ENCODE results near the gene RIOK1.
A peak's percentile ranks its signal among the peaks of the same experiment; 100 is the strongest.
"Not testable (repeated sequence)": the region's sequence is repeated elsewhere in the genome, so short reads cannot be mapped to it uniquely, and the experiment has no call there.

RIOK1 gene

DNA sequence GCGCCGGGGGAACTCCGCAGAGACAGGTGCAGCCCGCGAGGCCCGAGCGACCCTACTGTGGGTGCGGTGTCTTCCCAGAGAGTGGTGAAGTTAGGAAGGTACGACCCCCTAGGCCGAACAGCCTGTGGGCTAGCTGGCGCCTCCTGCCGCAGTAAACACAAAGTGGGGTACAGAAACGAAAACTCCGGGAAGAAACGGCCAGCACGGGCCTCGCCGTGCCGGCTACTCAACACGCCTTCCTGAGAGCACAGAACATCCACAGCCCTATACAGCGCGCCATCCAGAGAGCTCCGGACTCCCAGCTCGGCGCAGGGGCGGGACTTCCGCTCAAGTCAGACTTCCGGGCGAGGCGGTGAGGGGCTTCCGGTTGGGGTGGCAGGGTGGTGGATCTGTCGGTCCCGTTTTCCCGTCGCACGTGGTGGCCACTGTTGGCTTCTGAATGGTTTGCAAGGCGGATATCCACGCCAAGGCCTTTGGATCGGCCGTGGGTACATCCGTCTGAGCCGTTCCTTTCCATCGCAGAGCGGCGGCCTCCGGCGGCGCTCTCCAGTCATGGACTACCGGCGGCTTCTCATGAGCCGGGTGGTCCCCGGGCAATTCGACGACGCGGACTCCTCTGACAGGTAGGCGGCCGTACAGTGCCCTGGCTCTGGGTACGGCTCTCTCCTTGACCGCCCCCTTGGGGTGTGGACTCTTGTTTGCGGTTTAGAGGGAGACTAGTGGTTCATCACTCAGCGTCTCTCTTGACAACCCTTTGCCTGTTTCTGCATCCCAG, at the start of gene RIOK1, which contains the start of gene CAGE1:
Gene RIOK1 (plus strand): TSS at position 358 of the 775 bp plus-strand sequence. CDS start 195 bp downstream, at position 553.
Gene CAGE1 (minus strand): TSS at position 292 of the 775 bp plus-strand sequence. CDS start 2,569 bp downstream, outside the sequence.
- H3K4me3 Mint-ChIP-seq: peak within 1 kb of the TSS; percentile 96
- H3K9me3 Mint-ChIP-seq: no peaks in the 10 kb centered on the region
- H3K27ac Mint-ChIP-seq: peak within 1 kb of the TSS; percentile 99
- peaks cover 37% of the 10 kb centered on the region for H3K36me3 Mint-ChIP-seq (ENCODE audit: low read depth)
- no peaks in the 10 kb centered on the region for H3K27me3 Mint-ChIP-seq
- DNase-seq (peak; percentile 97), ATAC-seq (peak; percentile 99)
- peaks cover 40% of the 10 kb centered on the region for H3K4me1 Mint-ChIP-seq

DNA sequence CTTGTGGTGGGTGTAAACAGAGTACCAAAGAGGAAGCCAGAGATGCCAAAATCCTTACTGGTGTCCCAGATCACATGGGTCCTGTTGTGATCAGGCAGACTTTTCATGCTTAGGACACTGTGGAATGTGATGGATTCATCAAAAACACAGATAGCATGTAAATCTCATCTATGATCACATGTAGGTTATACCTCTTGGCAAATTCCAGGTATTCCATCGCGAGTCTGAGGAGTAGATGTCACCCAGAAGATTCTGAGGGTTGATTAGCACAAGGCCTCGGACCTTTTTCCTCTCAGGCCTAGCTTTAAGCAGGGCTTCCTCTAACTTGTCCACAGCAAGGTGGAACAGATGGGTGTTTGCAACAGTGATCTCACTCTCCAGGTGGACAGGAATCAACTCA, 48.3 kb upstream of the RIOK1 start:
- no peak for ATAC-seq
- no peaks in the 10 kb centered on the region for H3K36me3 Mint-ChIP-seq (ENCODE audit: low read depth)
- H3K4me3 Mint-ChIP-seq: no peak overlapping the region
- peaks cover 5% of the 10 kb centered on the region for H3K4me1 Mint-ChIP-seq
- H3K27ac Mint-ChIP-seq: no peak overlapping the region
- H3K27me3 Mint-ChIP-seq: no peaks in the 10 kb centered on the region
- DNase-seq: no peak
- H3K9me3 Mint-ChIP-seq: no peaks in the 10 kb centered on the region

DNA sequence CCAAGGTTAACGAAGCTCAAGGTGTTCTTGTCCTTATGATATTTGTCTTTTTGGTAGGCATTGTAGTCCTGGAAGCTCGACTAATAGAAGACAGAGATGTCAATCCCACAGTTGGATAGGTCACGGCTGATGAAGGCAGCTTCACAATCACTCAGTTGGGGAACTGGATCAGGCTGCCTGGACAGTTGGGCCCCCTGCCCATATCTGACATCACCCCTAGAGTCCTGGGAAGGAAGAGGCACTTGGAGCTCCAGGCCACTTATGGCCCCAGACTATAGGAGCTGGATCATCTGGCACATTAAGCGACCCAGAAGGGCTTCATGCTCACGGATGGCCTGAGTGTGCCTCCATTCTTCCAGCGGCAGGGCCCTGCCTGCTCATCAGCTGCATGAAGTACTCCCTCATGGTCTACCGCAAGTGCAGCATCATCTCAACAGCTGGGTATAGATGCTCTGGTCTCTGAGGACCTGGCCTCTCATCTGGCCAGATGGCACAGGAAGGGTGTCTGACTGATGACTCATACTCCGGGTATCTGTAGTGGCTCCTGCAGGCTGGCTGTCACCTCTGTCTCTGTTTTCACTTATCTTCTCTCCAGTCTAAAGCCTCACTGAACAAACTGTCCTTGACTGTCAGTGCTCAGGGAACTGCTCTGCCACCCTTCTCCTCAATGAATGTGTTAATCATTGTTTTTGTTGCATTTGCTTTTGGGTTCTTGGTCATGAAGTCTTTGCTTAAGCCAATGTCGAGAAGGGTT, 47.4 kb upstream of the RIOK1 start:
- H3K27me3 Mint-ChIP-seq: no peaks in the 10 kb centered on the region
- H3K9me3 Mint-ChIP-seq: no peaks in the 10 kb centered on the region
- DNase-seq (no peak), ATAC-seq (peak; percentile 49)
- no peak overlapping the region for H3K27ac Mint-ChIP-seq
- peaks cover 5% of the 10 kb centered on the region for H3K4me1 Mint-ChIP-seq
- no peaks in the 10 kb centered on the region for H3K36me3 Mint-ChIP-seq (ENCODE audit: low read depth)
- no peak overlapping the region for H3K4me3 Mint-ChIP-seq

DNA sequence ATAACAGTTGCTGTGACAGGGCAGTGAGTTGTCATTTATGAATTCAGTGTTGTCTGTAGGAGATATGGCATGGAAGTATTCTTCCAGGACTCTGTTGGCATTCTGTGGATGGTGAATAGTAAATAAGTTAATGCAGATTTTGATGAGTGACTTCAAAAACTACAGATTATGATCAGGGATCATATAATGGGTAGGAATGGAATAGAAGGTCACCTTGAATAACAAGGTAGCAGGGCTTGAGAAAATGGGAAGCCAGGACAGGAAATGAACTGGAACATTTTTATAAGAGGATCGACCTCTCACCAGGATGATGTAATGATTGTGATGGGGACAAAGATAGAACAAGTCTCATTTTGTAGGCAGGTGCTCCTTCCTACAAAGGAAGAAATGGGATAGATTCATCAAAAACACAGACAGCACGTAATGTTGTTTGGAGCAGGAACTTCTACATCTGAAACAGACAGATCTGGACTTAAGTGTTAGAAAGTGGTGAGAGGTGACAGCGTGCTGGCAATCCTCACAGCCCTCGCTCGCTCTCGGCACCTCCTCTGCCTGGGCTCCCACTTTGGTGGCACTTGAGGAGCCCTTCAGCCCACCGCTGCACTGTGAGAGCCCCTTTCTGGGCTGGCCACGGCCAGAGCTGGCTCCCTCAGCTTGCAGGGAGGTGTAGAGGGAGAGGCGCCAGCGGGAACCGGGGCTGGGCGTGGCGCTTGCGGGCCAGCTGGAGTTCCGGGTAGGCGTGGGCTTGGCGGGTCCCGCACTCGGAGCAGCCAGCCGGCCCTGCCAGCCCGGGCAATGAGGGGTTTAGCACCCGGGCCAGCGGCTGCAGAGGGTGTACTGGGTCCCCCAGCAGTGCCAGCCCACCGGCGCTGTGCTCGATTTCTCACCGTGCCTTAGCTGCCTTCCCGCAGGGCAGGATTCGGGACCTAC, 45.8 kb upstream of the RIOK1 start:
- H3K9me3 Mint-ChIP-seq: no peaks in the 10 kb centered on the region
- no peaks in the 10 kb centered on the region for H3K27me3 Mint-ChIP-seq
- no peaks in the 10 kb centered on the region for H3K36me3 Mint-ChIP-seq (ENCODE audit: low read depth)
- no peak overlapping the region for H3K27ac Mint-ChIP-seq
- H3K4me3 Mint-ChIP-seq: no peak overlapping the region
- DNase-seq: no peak
- peaks cover 5% of the 10 kb centered on the region for H3K4me1 Mint-ChIP-seq
- no peak for ATAC-seq

DNA sequence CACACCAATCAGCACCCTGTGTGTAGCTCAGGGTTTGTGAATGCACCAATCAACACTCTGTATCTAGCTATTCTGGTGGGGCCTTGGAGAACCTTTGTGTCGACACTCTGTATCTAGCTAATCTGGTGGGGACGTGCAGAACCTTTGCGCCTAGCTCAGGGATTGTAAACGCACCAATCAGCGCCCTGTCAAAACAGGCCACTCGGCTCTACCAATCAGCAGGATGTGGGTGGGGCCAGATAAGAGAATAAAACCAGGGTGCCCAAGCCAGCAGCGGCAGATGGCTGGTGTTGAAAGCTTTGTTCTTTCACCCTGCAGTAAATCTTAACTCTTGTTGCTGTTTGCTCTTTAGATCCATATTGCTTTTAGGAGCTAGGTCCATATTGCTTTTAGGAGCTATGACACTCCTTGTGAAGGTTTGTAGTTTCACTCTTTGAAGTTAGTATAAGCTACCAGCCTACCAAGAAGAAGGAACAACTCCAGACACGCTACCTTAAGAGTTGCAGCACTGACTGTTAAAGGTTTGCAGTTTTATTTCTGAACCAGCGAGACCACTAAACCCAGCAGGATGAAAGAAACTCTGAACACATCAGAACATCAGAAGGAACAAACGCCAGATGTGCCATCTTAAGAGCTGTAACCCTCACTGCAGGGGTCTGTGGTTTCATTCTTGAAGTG, 44.7 kb upstream of the RIOK1 start:
- not testable (repeated sequence) for DNase-seq; H3K36me3 Mint-ChIP-seq (ENCODE audit: low read depth); H3K4me3 Mint-ChIP-seq; H3K27ac Mint-ChIP-seq; H3K9me3 Mint-ChIP-seq; H3K4me1 Mint-ChIP-seq; H3K27me3 Mint-ChIP-seq
- ATAC-seq: peak; percentile 40

DNA sequence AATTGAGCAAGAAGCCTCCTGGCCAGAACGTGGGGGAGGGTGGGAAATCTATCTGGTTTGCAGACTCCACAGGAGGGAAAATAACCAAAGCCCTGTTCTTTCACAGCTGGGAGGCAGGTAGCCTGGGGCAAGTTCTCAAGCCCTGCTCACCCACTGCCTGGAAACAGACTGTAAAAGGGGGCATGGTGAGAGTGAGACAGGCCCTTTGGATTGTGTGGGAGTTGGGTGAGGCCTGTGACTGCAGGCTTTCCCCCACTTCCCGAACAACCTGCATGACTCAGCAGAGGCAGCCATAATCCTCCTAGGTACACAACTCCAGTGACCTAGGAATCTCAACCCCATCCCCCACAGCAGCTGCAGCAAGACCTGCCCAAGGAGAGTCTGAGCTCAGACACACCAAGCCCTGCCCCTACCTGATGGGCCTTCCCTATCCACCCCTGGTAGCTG, 42.0 kb upstream of the RIOK1 start:
- not testable (repeated sequence) for H3K9me3 Mint-ChIP-seq; H3K27ac Mint-ChIP-seq; DNase-seq; H3K36me3 Mint-ChIP-seq (ENCODE audit: low read depth); H3K4me3 Mint-ChIP-seq; H3K4me1 Mint-ChIP-seq; ATAC-seq; H3K27me3 Mint-ChIP-seq

DNA sequence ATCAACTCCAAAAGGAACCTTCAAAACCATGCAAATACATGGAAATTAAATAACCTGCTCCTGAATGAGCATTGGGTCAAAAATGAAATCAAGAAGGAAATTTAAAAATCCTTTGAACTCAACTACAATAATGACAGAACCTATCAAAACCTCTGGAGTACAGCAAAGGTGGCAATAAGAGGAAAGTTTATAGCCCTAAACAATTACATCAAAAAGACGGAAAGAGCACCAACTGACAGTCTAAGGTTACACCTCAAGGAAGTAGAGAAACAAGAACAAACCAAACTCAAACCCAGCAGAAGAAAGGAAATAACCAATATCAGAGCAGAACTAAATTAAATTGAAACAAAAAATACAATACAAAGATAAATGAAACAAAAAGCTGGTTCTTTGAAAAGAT, 39.0 kb upstream of the RIOK1 start:
- not testable (repeated sequence) for H3K27ac Mint-ChIP-seq; H3K27me3 Mint-ChIP-seq; ATAC-seq; H3K36me3 Mint-ChIP-seq (ENCODE audit: low read depth); H3K9me3 Mint-ChIP-seq; DNase-seq; H3K4me1 Mint-ChIP-seq; H3K4me3 Mint-ChIP-seq

DNA sequence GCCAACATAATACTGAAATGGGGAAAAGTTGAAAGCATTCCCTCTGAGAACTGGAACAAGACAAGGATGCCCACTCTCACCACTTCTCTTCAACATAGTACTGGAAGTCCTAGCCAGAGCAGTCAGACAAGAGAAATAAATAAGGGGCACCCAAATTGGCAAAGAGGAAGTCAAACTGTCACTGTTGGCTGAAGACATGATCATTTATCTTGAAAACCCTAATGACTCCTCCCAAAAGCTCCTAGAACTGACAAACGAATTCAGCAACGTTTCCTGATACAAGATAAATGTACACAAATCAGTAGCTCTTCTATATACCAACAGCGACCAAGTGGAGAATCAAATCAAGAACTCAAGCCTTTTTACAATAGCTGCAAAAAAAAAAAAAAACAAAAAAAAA, 37.7 kb upstream of the RIOK1 start:
- H3K9me3 Mint-ChIP-seq; DNase-seq; ATAC-seq; H3K36me3 Mint-ChIP-seq (ENCODE audit: low read depth); H3K4me1 Mint-ChIP-seq; H3K4me3 Mint-ChIP-seq; H3K27me3 Mint-ChIP-seq; H3K27ac Mint-ChIP-seq: not testable (repeated sequence)

DNA sequence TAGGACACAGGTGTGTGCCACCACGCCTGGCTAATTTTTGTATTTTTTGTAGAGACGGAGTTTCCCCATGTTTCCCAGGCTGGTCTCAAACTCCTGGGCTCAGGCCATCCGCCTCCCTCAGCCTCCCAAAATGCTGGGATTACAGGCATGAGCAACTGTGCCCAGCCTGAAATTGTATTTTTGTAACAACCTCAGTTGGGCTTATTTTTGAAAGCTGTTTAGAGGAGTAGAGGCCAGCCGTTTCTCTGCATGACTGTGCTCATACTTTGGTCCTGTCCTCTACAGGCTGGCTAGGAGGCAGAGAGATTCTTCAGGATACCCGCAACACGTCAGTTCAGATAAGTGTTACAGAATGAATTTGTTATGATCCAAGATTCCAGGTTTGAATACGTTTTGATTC, 22.2 kb upstream of the RIOK1 start:
- no peak overlapping the region for H3K4me3 Mint-ChIP-seq
- no peaks in the 10 kb centered on the region for H3K4me1 Mint-ChIP-seq
- no peaks in the 10 kb centered on the region for H3K27me3 Mint-ChIP-seq
- no peaks in the 10 kb centered on the region for H3K36me3 Mint-ChIP-seq (ENCODE audit: low read depth)
- no peak overlapping the region for H3K27ac Mint-ChIP-seq
- ATAC-seq: no peak
- no peak for DNase-seq
- H3K9me3 Mint-ChIP-seq: no peaks in the 10 kb centered on the region

DNA sequence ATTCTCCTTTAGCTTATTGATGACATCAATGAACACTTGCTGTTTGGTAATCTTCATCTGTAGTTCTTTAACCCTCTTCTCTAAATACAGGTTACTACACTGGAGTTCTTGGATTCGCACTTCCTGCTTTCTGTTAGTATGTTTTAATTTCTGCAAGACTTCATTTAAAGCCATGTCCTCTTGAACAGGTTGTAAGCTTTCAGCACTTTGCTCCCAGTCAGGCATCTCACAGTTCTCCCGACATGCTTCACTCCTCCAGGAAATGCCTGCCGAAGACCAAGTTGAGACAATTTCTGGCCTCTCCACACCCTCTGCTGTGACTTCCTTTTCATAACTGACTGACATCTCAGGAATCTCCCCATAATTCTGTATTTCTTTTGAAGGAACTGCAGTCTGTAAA, 15.9 kb upstream of the RIOK1 start:
- Mint-ChIP-seq H3K27ac (no peak overlapping the region), H3K36me3 (ENCODE audit: low read depth) (no peaks in the 10 kb centered on the region), H3K4me3 (no peak overlapping the region), H3K4me1 (peaks cover 3% of the 10 kb centered on the region), H3K27me3 (peaks cover 4% of the 10 kb centered on the region), H3K9me3 (no peaks in the 10 kb centered on the region)
- no peak for ATAC-seq
- no peak for DNase-seq

DNA sequence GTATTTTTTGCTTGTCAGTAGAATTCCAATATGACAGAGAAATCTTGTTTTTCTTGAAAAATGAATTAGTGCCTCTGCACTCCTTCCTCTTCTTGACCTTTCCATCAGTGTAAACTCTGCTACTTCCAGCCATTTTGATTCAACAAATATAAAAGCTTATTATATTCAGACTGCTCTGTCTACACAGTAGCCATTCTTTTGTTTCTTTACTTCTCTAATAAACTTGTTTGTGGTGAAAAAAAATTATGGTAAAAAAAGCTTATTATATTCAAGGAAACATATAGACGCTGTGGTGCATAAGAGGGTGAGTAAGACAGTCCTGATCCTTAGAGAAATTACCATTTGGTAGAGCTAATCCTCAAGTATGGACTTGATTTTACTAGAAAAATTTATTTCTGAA, 11.6 kb upstream of the RIOK1 start:
- no peak for ATAC-seq
- Mint-ChIP-seq H3K27me3 (peaks cover 4% of the 10 kb centered on the region), H3K4me3 (no peak overlapping the region), H3K9me3 (no peaks in the 10 kb centered on the region), H3K36me3 (ENCODE audit: low read depth) (no peaks in the 10 kb centered on the region), H3K4me1 (peaks cover 3% of the 10 kb centered on the region), H3K27ac (no peak overlapping the region)
- DNase-seq: no peak

DNA sequence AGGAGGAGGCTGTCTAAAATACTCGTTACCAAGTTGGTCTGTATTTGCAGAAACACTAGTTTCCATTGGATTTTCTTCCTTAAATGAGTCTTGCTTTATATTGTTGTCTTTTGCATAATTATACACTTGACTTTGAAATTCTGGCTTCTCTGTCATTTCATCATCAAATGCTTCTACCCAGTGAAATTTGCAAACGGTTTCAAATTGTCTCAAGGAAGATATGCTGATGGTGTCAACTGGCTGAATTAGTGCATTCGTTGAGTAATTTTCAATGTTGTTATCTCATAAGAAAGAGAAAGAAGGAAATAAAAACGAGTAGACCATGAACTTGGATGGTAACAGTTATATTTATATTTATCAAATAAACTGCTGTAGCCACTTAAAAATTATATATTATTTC, 10.9 kb upstream of the RIOK1 start:
- DNase-seq (no peak), ATAC-seq (no peak)
- Mint-ChIP-seq H3K4me1 (peaks cover 2% of the 10 kb centered on the region), H3K27me3 (peaks cover 4% of the 10 kb centered on the region), H3K9me3 (no peaks in the 10 kb centered on the region), H3K4me3 (no peak overlapping the region), H3K27ac (no peak overlapping the region), H3K36me3 (ENCODE audit: low read depth) (no peaks in the 10 kb centered on the region)

DNA sequence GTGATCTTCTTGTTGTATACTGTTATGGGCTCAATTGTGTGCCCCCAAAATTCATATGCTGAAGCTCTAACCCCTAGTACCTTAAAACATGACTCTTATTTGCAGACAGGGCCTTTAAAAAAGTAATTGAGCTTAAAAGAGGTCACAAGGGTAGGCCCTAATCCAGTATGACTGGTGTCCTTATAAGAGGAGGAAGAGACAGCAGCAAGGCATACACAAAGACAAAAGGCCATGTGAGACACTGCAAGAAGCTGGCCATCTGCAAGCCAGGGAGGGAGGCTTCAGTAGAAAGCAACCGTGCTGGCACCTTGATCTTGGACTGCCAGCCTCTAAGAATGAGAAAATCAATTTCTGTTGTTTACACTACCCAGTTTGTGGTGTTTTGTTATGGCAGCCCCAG, 8.5 kb upstream of the RIOK1 start:
- Mint-ChIP-seq H3K4me1 (no peaks in the 10 kb centered on the region), H3K4me3 (no peak overlapping the region), H3K27me3 (peaks cover 4% of the 10 kb centered on the region), H3K9me3 (no peaks in the 10 kb centered on the region), H3K27ac (no peak overlapping the region), H3K36me3 (ENCODE audit: low read depth) (no peaks in the 10 kb centered on the region)
- no peak for DNase-seq
- no peak for ATAC-seq

DNA sequence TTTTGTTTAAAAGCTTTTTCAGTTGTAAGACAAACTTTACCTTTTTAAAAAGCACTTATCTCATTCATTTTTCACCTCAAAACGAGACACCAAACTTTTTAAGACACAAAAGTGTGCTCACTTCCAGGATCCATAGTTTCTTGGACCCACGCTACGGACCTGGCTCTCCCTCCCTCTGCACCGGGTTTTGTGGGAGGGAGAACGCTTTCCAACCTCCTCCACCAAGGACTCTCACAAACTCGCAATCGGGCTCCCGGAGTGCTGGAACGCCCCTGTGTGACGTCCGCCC, 502 bp upstream of the RIOK1 start:
- no peak for DNase-seq
- Mint-ChIP-seq H3K4me1 (peaks cover 38% of the 10 kb centered on the region), H3K27me3 (no peaks in the 10 kb centered on the region), H3K36me3 (ENCODE audit: low read depth) (peaks cover 32% of the 10 kb centered on the region), H3K9me3 (no peaks in the 10 kb centered on the region), H3K4me3 (peak overlapping the region; percentile 96), H3K27ac (peak overlapping the region; percentile 99)
- ATAC-seq: no peak
